ENCODE data around the gene EFCAB9.

Gene EFCAB9

GRCh38 chr5:172207511-172207910 is 13.5 kb downstream of the EFCAB9 start:
- TF ChIP-seq BHLHE40 (IDR thresholded peaks at IDR 0.05; ENCODE audit: borderline replicate concordance) (no peak), NFRKB (IDR thresholded peaks at IDR 0.05) (no peak), FOXM1 (IDR thresholded peaks at IDR 0.05; ENCODE audit: borderline replicate concordance) (no peak), FOXA1 (IDR thresholded peaks at IDR 0.05) (no peak), LEF1 (IDR thresholded peaks at IDR 0.05; ENCODE audit: borderline replicate concordance) (no peak), TARDBP (IDR thresholded peaks at IDR 0.05) (no peak), ELF4 (IDR thresholded peaks at IDR 0.05) (no peak), SP1 (IDR thresholded peaks at IDR 0.05) (no peak), PKNOX1 (IDR thresholded peaks at IDR 0.05) (no peak), ZNF384 (IDR thresholded peaks at IDR 0.05) (no peak), SUZ12 (IDR thresholded peaks at IDR 0.05) (no peak), L3MBTL2 (conservative IDR thresholded peaks at IDR 0.05) (no peak)
- CTCF ChIA-PET = no interaction called here
- POLR2A ChIA-PET = no interaction called here
- DNase-seq (ENCODE audit: extremely low spot score) = no peak

GRCh38 chr5:172209714-172210113 is 15.7 kb downstream of the EFCAB9 start:
- no peak for TF ChIP-seq ZNF384 (IDR thresholded peaks at IDR 0.05)
- TF ChIP-seq BHLHE40 (IDR thresholded peaks at IDR 0.05; ENCODE audit: borderline replicate concordance) = no peak
- TF ChIP-seq FOXK2 (IDR thresholded peaks at IDR 0.05) = no peak
- no peak for TF ChIP-seq CTBP1 (IDR thresholded peaks at IDR 0.05; ENCODE audit: borderline replicate concordance)
- no peak for DNase-seq (ENCODE audit: extremely low spot score)
- CTCF ChIA-PET = interaction anchor here (1.2 kb wide), 1 partner anchor 11 kb away, joined by 3 read pairs; no protein-coding TSS in a partner anchor
- POLR2A ChIA-PET = no interaction called here

- CTCF ChIA-PET = interaction anchor here (0.9 kb wide), 1 partner anchor 53 kb away, joined by 3 read pairs; no protein-coding TSS in a partner anchor
- no peak for TF ChIP-seq PKNOX1 (IDR thresholded peaks at IDR 0.05)
- TF ChIP-seq NFRKB (IDR thresholded peaks at IDR 0.05) = no peak
- TF ChIP-seq FOXK2 (IDR thresholded peaks at IDR 0.05) = no peak
- TF ChIP-seq FOXA1 (IDR thresholded peaks at IDR 0.05) = no peak
- no peak for TF ChIP-seq ZNF384 (IDR thresholded peaks at IDR 0.05)
- TF ChIP-seq CTBP1 (IDR thresholded peaks at IDR 0.05; ENCODE audit: borderline replicate concordance) = no peak
- no peak for TF ChIP-seq SUZ12 (IDR thresholded peaks at IDR 0.05)
- TF ChIP-seq SP1 (IDR thresholded peaks at IDR 0.05) = no peak
- no peak for TF ChIP-seq BHLHE40 (IDR thresholded peaks at IDR 0.05; ENCODE audit: borderline replicate concordance)
- TF ChIP-seq ELF4 (IDR thresholded peaks at IDR 0.05) = no peak
- TF ChIP-seq HDGF (IDR thresholded peaks at IDR 0.05; ENCODE audit: borderline replicate concordance) = no peak
- TF ChIP-seq LEF1 (IDR thresholded peaks at IDR 0.05; ENCODE audit: borderline replicate concordance) = no peak
- no peak for DNase-seq (ENCODE audit: extremely low spot score)
- POLR2A ChIA-PET = no interaction called here
Observed at GRCh38 chr5:172211676-172212075, 17.7 kb downstream of the EFCAB9 start.

GRCh38 chr5:172213126-172213525 is 19.2 kb downstream of the EFCAB9 start:
- no peak for DNase-seq (ENCODE audit: extremely low spot score)
- ChIA-PET POLR2A (no interaction called here), CTCF (no interaction called here)
- TF ChIP-seq BHLHE40 (IDR thresholded peaks at IDR 0.05; ENCODE audit: borderline replicate concordance) = no peak
- TF ChIP-seq SP1 (IDR thresholded peaks at IDR 0.05) = no peak
- no peak for TF ChIP-seq HDGF (IDR thresholded peaks at IDR 0.05; ENCODE audit: borderline replicate concordance)
- no peak for TF ChIP-seq ELF4 (IDR thresholded peaks at IDR 0.05)
- TF ChIP-seq LEF1 (IDR thresholded peaks at IDR 0.05; ENCODE audit: borderline replicate concordance) = no peak
- TF ChIP-seq SUZ12 (IDR thresholded peaks at IDR 0.05) = no peak
- TF ChIP-seq FOXM1 (IDR thresholded peaks at IDR 0.05; ENCODE audit: borderline replicate concordance) = no peak
- no peak for TF ChIP-seq ZNF384 (IDR thresholded peaks at IDR 0.05)
- no peak for TF ChIP-seq PKNOX1 (IDR thresholded peaks at IDR 0.05)
- TF ChIP-seq TARDBP (IDR thresholded peaks at IDR 0.05) = no peak
- TF ChIP-seq FOXK2 (IDR thresholded peaks at IDR 0.05) = no peak
- no peak for TF ChIP-seq FOXA1 (IDR thresholded peaks at IDR 0.05)
- no peak for TF ChIP-seq L3MBTL2 (conservative IDR thresholded peaks at IDR 0.05)
- TF ChIP-seq NFRKB (IDR thresholded peaks at IDR 0.05) = no peak
- no peak for TF ChIP-seq CTBP1 (IDR thresholded peaks at IDR 0.05; ENCODE audit: borderline replicate concordance)
- no peak for TF ChIP-seq ARNT (IDR thresholded peaks at IDR 0.05)

- ChIA-PET CTCF (no interaction called here), POLR2A (no interaction called here)
- TF ChIP-seq HDGF (IDR thresholded peaks at IDR 0.05; ENCODE audit: borderline replicate concordance) (no peak), ZNF384 (IDR thresholded peaks at IDR 0.05) (0 out of 2 replicates have a peak, but pooled peaks have one; percentile 32), PKNOX1 (IDR thresholded peaks at IDR 0.05) (no peak), LEF1 (IDR thresholded peaks at IDR 0.05; ENCODE audit: borderline replicate concordance) (no peak), ARNT (IDR thresholded peaks at IDR 0.05) (no peak)
- DNase-seq (ENCODE audit: extremely low spot score) = no peak
Observed at GRCh38 chr5:172216345-172216744, 22.4 kb downstream of the EFCAB9 start.

- CTCF ChIA-PET = no interaction called here
- TF ChIP-seq ARNT (IDR thresholded peaks at IDR 0.05) (no peak), FOXK2 (IDR thresholded peaks at IDR 0.05) (no peak), SUZ12 (IDR thresholded peaks at IDR 0.05) (no peak), LEF1 (IDR thresholded peaks at IDR 0.05; ENCODE audit: borderline replicate concordance) (no peak), SP1 (IDR thresholded peaks at IDR 0.05) (no peak), ELF4 (IDR thresholded peaks at IDR 0.05) (no peak), PKNOX1 (IDR thresholded peaks at IDR 0.05) (no peak), L3MBTL2 (conservative IDR thresholded peaks at IDR 0.05) (no peak), BHLHE40 (IDR thresholded peaks at IDR 0.05; ENCODE audit: borderline replicate concordance) (no peak), TARDBP (IDR thresholded peaks at IDR 0.05) (no peak), NFRKB (IDR thresholded peaks at IDR 0.05) (no peak), HDGF (IDR thresholded peaks at IDR 0.05; ENCODE audit: borderline replicate concordance) (no peak), FOXA1 (IDR thresholded peaks at IDR 0.05) (no peak), CTBP1 (IDR thresholded peaks at IDR 0.05; ENCODE audit: borderline replicate concordance) (no peak), ZNF384 (IDR thresholded peaks at IDR 0.05) (no peak), FOXM1 (IDR thresholded peaks at IDR 0.05; ENCODE audit: borderline replicate concordance) (no peak)
- POLR2A ChIA-PET = no interaction called here
- no peak for DNase-seq (ENCODE audit: extremely low spot score)
Observed at GRCh38 chr5:172219296-172219695, 25.3 kb downstream of the EFCAB9 start.
